ENCODE data around the gene RAX. TPM values are rescaled to one million over a fixed set of nuclear protein-coding genes. Genes with fewer than 3 reads are reported as not detected.

Gene RAX
- total and polyA plus RNA-seq, 2 donors (not counting 1 experiment from before 2014, with no cell fraction given) = not detected

- ATAC-seq (ENCODE audit: low read depth) (no peak), DNase-seq (no peak)
- no peak overlapping the region for H3K27ac ChIP-seq (ENCODE audit: low read length in 2 of 2)
- intact Hi-C loops (cut with micrococcal nuclease) = no loop called here
- Mint-ChIP-seq H3K9me3 (ENCODE audit: insufficient read depth) (no peaks in the 10 kb centered on the region), H3K27me3 (peaks cover 44% of the 10 kb centered on the region), H3K4me1 (no peaks in the 10 kb centered on the region), H3K27ac (no peak overlapping the region), H3K4me3 (no peak overlapping the region)
- no peak overlapping the region for H3K4me2 ChIP-seq (replicated peaks; ENCODE audit: low read depth, low read length, poor library complexity, severe bottlenecking)
- CTCF ChIA-PET = interaction anchor here (1.1 kb wide), 1 partner anchor 21 kb away, joined by 3 read pairs; no protein-coding TSS in a partner anchor
- H3K36me3 ChIP-seq (replicated peaks in 1 of 2; ENCODE audit: control extremely low read depth in 1 of 2, control insufficient read depth in 1 of 2, extremely low read depth in 1 of 2, insufficient read depth in 2 of 2, low read length in 1 of 2) = no peaks in the 10 kb centered on the region
- H3K4me1 ChIP-seq (ENCODE audit: control insufficient read depth in 2 of 2, insufficient read depth in 2 of 2, low read length in 2 of 2) = no peaks in the 10 kb centered on the region
- no peak overlapping the region for H3K4me3 ChIP-seq (ENCODE audit: control extremely low read depth in 1 of 5, extremely low read depth in 1 of 5, insufficient read depth in 1 of 5, low read depth in 2 of 5, low read length in 4 of 5)
- POLR2A ChIA-PET = no interaction called here
- H3K27me3 ChIP-seq (replicated peaks in 1 of 4; ENCODE audit: control extremely low read depth in 1 of 4, control insufficient read depth in 3 of 4, insufficient read depth in 4 of 4, low read length in 3 of 4) = peaks cover 0 to 19% (median 4%) of the 10 kb centered on the region in 4 experiments
- TF ChIP-seq EZH2 (IDR thresholded peaks at IDR 0.05; ENCODE audit: borderline replicate concordance, insufficient read depth, low read depth, low read length, poor library complexity, severe bottlenecking) = no peak
- TF ChIP-seq CTCF (IDR thresholded peaks at IDR 0.05) = no peak
- no peaks in the 10 kb centered on the region for H3K9me3 ChIP-seq (ENCODE audit: control extremely low read depth in 1 of 3, control insufficient read depth in 2 of 3, insufficient read depth in 1 of 3, low read length in 2 of 3)
- H4K20me1 ChIP-seq (ENCODE audit: control insufficient read depth, insufficient read depth, low read length, poor library complexity, severe bottlenecking) = no peaks in the 10 kb centered on the region
- WGBS (ENCODE audit: insufficient coverage) = 65% methylated on average over 2 of the region's 5 CpGs
- no peak overlapping the region for H2AFZ ChIP-seq (ENCODE audit: insufficient read depth, low read depth, low read length, poor library complexity, severe bottlenecking)
- no peak overlapping the region for H3K9ac ChIP-seq (ENCODE audit: low read length)
- no peaks in the 10 kb centered on the region for H3K79me2 ChIP-seq (ENCODE audit: control insufficient read depth, insufficient read depth, low read length)
Observed at GRCh38 chr18:59232309-59233016, 40.8 kb downstream of the RAX start.

GRCh38 chr18:59231877-59232276, 41.4 kb downstream of the RAX start:
- H2AFZ ChIP-seq (ENCODE audit: insufficient read depth, low read depth, low read length, poor library complexity, severe bottlenecking) = no peak overlapping the region
- H3K4me1 ChIP-seq (ENCODE audit: control insufficient read depth in 2 of 2, insufficient read depth in 2 of 2, low read length in 2 of 2) = no peaks in the 10 kb centered on the region
- ATAC-seq (ENCODE audit: low read depth) (no peak), DNase-seq (no peak)
- peaks cover 0 to 19% (median 4%) of the 10 kb centered on the region in 4 experiments for H3K27me3 ChIP-seq (replicated peaks in 1 of 4; ENCODE audit: control extremely low read depth in 1 of 4, control insufficient read depth in 3 of 4, insufficient read depth in 4 of 4, low read length in 3 of 4)
- Mint-ChIP-seq H3K27ac (no peak overlapping the region), H3K9me3 (ENCODE audit: insufficient read depth) (no peaks in the 10 kb centered on the region), H3K4me3 (no peak overlapping the region), H3K4me1 (no peaks in the 10 kb centered on the region), H3K27me3 (peaks cover 45% of the 10 kb centered on the region)
- H3K9ac ChIP-seq (ENCODE audit: low read length) = no peak overlapping the region
- TF ChIP-seq EZH2 (IDR thresholded peaks at IDR 0.05; ENCODE audit: borderline replicate concordance, insufficient read depth, low read depth, low read length, poor library complexity, severe bottlenecking) = no peak
- TF ChIP-seq CTCF (IDR thresholded peaks at IDR 0.05) = no peak
- no CpG with 5 or more reads among the region's 2 CpGs for WGBS (ENCODE audit: insufficient coverage)
- no peaks in the 10 kb centered on the region for H4K20me1 ChIP-seq (ENCODE audit: control insufficient read depth, insufficient read depth, low read length, poor library complexity, severe bottlenecking)
- intact Hi-C loops (cut with micrococcal nuclease) = no loop called here
- H3K36me3 ChIP-seq (replicated peaks in 1 of 2; ENCODE audit: control extremely low read depth in 1 of 2, control insufficient read depth in 1 of 2, extremely low read depth in 1 of 2, insufficient read depth in 2 of 2, low read length in 1 of 2) = no peaks in the 10 kb centered on the region
- ChIA-PET POLR2A (no interaction called here), CTCF (interaction anchor here (1.1 kb wide), 1 partner anchor 21 kb away, joined by 3 read pairs; no protein-coding TSS in a partner anchor)
- no peak overlapping the region for H3K27ac ChIP-seq (ENCODE audit: low read length in 2 of 2)
- no peak overlapping the region for H3K4me2 ChIP-seq (replicated peaks; ENCODE audit: low read depth, low read length, poor library complexity, severe bottlenecking)
- H3K9me3 ChIP-seq (ENCODE audit: control extremely low read depth in 1 of 3, control insufficient read depth in 2 of 3, insufficient read depth in 1 of 3, low read length in 2 of 3) = no peaks in the 10 kb centered on the region
- H3K4me3 ChIP-seq (ENCODE audit: control extremely low read depth in 1 of 5, extremely low read depth in 1 of 5, insufficient read depth in 1 of 5, low read depth in 2 of 5, low read length in 4 of 5) = no peak overlapping the region
- no peaks in the 10 kb centered on the region for H3K79me2 ChIP-seq (ENCODE audit: control insufficient read depth, insufficient read depth, low read length)
